ENCODE measurements around the gene ASXL1.

Gene ASXL1

DNA sequence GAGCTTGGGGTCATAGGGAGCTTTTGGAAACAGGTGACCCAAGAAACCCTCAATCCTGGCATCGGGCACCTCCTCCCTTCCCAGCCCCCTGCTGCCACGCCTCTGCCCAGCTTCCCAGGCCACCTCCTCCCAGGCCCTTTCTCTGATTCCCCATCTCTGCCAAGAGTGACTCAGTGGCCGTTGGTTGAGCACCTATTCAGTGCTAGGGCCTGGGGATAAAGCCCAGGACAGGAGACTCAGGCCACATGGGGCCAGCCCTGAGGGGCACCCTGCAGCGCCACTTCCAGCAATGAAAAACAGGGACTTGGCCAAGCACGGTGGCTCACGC, 110.1 kb downstream of the ASXL1 start:
- DNase-seq: no peak

DNA sequence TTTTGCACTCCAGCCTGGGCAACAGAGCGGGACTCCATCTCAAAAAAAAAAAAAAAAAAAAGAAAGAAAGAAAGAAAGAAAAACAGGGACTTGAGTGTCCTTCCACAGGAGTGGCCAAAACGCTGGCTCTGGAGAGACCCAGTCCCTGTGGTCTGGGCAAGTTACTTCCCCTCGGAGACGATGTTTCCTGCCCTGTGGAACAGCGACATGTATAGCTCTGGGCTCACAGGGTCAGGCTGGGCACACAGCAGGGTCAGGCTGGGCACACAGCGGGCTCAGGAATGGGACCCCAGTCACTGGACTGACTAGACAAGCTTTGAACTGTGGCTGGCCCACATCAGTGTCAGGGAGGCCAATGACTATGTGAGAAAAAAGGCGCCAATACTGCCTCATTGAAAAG, 110.7 kb downstream of the ASXL1 start:
- no peak for DNase-seq

DNA sequence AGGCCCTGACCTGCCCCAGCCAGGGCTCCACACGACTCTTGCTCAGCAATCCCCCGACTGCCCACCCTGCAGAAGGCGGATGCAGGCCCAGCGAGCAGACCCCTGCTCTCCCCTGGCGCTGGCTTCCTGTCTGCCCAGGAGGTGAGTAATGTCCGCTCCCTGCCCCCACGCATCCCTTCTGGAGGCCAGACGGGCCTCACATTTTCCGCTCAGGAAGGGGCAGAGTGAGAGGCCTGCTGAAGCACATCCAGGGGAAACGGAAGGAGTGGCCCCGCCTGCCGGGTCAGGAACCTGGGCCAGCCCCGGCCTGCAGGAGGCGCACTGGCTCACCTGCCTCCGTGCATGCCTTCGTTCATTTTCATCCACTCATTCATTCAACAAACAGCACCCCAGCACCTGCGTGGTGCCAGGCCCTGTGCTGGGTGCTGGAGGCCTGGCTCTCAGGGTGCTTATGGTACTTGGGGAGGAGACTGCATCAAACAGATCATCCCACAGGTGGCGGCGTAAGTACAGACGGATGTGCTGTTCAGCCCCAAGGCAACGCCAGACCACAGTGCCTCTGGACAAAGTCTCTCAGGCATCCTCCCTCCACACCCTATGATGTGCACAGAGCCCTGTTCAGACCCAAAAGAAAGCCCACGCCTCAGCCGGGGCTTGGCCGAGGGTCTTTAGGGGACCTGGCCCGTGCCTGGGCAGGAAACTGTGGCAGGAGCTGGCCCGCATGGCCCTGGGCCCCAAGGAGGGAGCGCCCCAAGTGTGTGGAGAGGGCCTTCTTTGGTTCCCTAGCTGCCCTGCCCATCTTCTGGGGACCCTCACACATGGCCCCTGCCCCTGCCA, 112.1 kb downstream of the ASXL1 start:
- DNase-seq: peak; percentile 41

DNA sequence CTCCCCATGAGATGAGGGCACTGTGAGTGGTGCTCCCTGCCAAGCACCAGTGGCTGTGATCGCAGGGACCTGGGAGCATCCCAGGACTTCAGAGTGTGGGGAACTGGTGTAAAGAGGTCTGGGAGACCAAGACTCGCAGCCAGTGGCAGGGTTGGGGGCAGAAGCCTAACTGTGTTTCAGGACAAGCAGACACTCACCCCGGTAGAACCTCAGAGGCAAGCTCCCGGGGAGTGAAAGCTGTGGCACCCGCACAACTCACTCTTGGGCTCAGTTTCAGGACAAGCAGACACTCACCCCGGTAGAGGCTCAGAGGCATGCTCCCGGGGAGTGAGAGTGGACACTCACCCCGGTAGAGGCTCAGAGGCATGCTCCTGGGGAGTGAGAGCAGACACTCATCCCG, 112.8 kb downstream of the ASXL1 start:
- no peak for DNase-seq

DNA sequence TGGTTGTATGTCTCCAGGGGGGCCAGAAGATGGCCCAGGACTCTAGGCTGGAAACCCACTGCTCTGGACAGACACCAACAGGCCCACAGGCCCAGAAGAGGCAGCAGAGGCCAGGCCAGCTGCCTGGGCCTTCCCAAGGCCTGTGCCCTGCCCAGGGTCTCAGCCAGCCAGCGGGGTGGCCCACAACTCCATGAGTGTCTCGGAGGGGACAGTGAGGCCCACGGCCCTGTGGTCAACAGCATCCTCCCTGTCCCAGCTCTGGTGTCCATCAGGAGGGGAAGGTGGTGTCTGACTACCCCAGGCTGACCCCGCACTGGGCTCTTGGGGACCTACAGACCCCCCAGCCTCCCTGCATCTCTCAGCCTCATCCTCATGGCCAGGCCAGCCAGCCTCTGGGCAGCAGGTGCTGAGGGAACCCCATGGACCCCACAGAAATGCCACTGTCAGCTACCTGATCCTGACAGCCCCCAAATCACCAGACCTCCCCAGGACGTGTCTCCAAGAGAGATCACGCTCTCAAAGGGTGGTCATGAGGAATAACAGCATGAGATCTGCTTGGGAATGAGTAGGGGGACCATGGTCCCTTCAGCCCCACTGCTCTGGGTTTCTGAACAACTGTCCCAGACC, 114.6 kb downstream of the ASXL1 start:
- no peak for DNase-seq

DNA sequence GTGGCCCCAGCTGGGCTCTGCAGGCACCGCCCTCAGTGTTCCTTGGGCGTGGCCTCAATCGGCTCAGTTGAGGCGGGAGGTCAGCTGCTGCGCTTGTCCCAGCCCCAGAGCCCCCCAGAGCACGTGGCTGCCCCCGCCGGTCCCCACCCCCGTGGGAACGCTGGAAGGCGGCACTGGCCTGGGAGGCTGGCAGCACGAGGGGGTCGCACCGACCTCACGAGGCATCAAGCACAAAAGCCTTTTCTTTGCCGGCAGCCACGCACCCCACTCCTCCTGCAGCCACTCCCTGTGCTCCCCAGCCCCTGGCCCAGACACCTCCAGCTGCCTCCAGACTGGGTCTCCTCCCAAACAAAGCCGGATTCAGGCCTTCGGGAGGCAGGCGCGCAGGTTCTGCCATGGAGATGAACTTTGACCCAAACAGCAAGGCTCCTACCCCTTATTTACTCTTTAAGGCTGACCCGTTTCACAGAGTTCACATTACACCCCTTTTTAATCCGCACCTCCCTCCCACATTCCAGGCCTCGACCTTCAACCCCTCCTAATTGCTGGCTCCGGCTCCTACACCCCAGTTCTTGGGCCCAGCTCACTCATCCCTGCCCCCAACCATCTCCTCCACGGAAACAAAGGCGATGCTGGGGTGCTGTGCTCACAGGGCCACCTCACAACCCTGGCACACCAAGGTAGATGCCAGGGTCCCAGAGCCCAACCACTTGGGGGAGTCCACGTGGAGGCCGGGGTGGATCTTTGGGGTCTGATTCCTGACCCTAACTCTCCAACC, 115.3 kb downstream of the ASXL1 start:
- DNase-seq: no peak

DNA sequence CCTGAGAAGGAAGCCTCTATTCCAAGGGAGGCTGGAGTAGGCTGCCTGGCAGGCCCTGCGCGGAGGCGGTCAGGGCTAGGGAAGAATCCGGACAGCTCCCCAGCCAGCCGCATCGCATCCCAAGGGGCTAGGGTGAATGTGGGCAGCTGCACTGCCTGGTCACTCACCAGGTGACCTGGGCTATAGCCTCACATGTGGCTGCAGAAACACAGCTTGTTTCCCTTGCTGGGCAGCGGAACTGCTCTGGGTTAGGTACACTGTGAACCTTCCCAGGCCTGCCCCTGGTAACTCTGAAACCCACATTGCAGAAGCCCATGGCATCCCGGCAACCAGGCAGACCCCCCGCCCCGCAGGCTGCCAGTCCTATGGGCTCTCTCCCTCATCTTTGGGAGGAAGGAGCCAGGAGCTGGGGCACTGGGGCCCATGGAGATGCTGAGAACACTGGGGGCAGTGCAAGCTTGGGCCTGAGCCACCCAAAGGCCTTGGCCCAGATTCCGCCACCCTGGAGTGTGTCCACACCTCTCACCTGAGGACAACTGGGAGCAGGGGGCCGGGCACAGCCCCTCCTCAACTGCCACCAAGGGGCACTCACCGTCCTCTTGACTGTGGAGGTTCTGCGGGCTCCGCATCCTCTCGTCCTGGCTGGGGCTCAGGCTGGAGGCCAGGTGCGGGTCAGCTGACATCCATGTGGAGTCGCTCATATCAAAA, 116.0 kb downstream of the ASXL1 start:
- no peak for DNase-seq

DNA sequence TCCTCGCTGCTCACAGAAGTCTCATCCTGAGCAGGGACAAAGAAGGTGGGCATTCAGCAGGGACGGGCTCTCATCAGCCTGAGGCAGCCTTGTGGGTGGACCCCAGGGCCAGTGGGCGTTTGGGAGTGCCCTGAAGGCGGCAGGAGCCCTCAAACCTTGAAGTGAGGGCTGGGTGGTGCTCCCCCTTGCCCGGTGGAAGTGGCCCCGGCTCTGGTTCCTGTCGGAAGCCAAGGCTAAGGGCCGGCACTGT, 116.5 kb downstream of the ASXL1 start:
- DNase-seq: no peak

DNA sequence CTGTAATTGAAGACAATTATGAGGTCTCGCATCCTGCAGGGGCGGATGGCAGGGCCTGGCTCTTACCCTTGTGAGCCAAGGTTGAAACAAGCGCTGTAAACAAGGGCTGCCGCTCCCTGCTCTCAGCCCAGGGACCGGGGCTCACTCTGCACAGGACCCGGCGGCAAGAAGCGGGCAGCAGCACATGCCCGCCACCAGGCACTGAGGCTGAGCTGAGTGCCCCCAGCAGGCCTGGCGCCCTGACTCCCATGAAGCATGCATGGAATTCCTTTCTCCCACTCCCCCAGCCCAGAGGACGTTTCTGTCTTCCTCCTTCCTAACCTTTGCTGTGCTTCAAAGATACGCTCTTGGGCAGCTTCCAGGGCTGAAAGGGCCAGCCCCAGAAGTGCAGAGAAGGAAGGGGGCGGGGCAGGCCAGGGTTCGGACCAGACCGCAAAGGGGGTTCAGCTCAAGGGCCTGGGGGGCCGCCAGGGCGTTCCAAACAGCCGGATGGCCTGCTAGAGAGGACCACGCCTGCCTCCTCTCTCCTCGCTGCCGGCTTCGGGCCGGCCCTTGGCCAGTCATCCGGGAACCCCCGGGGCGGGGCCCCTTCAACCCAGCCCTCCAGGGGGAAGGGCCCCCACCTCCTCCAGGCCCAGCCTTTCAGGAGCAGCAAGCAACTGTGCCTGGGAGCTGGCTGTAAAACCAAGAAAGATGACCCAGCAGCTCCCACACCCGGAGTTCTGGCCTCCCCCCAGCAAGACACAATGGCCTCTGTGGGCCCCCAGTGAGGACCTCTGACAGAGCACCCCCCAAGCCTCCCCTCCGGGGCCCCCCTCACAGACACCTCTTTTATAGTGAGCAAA, 117.1 kb downstream of the ASXL1 start:
- DNase-seq: no peak

DNA sequence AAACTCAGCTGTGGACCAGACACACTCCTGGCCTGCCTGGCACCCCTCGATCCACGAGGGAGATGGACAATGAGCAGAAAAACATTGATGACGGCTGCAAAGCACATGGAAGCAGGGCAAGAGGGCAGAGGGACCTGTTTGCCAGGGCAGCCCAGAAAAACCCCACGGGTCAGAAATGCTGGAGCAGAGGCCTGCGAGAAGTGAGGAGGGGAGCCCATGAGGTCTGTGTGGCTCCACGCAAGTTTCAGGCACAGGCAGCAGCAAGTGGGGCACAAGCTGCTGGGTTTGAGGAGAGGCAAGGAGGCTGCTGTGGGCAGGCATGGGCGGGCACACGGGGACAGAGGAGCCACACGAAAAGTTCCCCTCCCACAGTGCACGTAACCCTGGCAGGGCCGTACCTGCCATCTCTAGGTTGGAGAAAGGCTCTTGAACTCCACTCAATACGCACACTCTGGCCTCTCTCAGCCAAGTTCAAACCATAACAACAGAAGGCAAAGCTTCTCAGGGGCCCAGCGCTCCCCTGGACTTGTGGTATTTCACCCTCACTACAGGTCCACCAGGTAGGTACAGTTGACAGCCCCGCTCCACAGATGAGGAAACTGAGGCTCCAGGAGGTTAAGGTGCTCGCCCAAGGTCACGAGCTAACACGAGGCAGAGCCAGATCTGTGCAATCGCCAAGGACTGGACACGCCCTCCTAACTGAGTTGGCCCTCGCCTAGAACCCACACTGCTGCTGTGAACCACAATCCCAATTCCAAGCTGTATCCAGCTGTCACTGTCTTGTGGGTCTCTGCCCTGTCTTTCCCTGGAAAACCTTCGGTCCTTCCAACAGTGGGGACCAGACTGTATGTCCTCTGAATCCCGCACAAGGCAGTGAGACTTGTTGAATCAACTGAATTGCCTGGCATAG, 118.8 kb downstream of the ASXL1 start:
- DNase-seq: no peak

DNA sequence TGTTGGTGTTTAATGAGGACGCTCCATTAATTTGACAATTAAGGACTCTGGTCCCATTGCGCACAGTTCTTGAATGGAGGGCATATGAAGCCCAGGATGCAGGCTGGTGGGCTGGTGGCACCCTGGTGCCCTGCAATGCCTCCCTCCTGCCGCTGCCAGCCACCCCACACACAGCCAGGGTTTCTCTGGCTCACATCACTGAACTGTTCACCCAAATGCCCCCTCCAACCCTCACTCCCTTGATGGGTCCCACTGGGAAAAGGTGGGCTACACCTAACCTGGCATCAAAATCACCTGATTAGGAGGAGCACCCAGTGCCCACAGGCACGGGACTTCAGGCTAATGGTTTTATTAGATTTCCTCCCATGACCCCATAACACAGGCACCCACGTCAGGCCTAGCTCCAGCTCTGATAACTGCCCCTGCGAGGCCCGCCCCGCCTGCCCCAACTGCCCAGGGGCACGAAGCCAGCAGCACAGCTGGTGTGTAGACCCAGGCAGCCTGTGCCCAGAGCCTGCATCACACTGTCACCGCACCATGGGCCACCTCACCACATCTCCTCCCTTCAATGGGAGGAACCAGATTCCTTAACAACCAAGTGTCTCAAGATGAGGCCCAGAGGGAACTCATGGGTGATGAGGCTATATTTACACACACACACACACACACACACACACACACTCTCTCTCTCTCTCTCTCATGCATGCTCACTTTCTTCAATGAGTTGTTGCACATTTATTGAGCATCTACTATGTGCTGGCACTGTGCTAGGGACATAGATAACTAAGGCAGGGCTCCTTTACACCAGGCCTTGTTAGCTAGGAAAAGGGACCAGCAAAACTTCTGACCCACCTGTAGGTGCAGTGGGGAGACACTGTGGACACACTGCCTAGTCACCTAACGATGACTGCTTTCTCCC, 119.7 kb downstream of the ASXL1 start:
- no peak for DNase-seq

DNA sequence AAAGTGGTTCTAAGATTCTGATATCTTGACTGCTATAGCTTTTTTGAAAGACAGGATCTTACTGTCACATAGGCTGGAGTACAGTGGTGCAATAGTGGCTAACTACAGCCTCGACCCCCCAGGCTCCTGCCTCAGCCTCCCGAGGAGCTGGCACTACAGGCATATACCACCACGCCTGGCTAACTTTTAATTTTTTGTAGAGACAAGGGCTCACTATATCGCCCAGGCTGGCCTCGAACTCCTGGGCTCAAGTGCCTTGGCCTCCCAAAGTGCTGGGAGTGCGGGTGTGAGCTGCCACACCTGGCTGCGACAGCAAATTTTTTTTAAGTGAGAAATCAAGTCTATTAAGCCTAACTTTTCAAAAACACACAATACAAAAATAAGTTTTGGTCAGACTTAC, 120.4 kb downstream of the ASXL1 start:
- no peak for DNase-seq

DNA sequence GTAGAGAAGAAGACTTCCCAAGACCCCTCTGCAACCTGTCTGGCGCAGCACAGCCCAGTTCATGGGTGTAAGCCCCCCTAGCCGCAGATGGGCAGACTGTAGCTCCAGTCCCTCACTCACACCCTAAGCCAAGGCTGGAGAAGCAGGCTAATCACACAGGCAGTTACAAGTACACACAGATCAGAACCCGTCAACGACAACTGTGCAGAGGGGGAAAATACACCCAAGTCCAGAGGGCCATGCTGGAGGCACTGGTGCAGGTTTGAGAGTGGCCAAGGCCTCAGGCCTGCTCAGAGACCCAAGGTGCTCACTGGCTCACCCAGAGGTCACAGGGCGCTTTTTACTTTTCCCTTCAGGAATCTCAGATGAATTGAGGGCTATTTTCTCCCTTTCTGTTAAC, 120.9 kb downstream of the ASXL1 start:
- DNase-seq: no peak

DNA sequence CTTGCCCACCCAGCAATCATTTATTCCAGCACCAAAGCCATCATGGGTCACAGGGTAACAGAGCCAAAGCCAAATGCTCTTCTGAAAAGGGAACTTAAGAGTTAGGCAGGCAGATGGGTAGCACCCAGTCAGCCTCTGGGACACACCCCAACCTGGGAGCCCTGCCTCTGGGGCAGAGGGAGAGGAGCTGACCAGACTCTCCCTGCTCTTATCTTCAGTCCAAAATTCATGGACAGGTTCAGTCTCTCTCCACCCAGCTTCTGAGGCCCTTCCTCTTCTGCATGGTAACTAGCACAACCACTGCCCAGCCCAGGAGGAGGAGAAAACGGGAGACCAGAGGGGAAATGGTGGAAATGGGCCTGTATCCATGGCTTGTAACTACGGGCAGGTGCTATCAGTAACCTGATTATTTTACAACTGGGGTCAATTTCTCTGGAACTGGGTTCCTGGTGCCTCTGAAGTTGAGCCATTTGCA, 121.6 kb downstream of the ASXL1 start:
- no peak for DNase-seq

DNA sequence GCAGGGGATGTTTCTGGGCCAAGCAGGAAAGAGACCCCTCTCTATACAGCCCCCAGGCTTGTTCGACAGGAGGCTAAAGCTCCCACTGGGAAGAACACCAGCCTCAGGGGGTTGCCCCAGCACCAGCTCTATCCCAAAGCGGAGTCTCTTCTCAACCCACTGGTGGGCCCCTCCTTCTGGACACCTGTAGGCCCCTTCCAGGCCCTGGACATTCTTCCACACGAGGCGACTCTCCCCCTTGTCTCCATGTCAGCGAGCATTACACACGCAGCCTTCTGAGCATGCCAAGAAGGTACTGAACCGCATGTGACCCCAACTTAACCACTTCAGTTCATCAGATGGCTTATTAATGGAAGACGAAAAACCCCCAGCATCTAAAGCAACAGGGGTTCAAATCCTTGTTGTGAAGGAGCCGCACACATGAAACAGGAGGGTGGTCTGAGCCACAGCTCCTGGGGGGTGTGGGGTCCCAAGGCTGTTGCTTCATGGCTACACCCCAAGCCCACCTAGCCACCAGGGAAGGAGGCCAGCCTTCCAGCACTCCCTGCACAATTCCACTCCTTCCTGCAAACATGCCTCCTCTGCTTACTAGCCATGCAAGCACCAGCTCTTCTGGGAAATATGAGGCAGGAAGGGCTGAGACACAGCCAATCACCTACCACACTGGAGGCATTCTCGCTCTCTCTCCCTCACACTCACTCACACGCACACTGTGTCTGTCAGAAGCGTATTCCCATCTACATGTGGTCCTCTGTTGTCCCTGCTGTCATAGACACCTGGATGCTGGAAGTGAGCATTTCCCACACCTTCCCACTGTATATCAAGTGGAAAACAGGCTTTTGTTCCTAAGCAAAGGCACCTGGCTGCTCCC, 122.5 kb downstream of the ASXL1 start:
- DNase-seq: no peak

DNA sequence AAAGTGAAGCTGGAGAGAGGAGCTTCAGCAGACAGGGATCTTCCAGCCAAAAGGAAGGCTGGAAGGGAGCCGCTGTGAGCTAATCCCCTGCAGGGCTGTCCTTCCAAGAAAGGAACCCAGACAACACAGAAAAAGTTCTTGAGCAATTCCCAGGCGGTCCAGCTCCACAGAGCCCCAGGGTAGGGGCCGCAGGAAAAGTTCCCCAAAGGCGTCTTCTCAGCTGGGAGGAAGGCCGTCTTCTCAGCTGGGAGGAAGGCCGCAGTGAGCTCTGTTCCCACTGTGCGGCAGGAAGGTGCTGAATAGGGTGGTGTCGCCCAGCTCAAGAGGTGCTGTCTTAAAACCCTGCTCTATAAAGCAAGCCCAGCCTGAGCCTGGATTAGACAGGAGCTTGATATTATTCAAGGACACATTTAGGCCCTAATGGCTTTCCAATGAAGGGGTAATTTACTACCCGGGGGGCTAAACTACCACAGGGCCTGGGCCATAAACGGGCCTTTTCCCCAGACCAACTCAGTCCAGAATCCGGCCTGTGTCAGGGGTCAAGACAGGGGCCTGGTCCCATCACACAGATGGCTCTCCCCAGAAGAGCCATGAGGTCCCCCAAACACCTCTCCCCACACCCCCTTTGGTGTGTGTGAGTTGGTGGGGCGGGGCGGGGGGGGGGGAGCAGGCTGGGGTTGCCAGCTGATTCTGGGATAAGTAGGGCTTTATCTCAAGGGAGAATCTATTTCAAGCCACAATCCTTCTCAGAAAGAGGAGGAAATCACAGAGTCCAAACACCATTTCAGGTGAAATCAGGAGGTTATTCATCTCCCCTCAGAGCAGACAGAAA, 123.4 kb downstream of the ASXL1 start:
- peak; percentile 26 for DNase-seq

DNA sequence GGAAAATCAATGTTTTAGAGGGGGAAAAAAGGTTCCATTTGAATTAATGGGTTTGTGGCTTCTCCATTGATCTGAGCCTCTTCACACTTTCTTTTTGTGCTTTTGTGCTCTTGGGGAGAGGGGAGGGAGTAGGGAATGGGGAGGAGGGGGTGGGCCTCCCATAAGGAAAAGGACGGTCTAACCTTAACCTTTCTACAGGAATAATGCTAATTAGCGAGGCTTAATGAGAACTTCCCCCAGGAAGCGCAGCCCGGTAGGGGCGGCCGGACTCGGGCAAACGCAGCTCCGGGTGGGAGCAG, 124.0 kb downstream of the ASXL1 start:
- DNase-seq: no peak

DNA sequence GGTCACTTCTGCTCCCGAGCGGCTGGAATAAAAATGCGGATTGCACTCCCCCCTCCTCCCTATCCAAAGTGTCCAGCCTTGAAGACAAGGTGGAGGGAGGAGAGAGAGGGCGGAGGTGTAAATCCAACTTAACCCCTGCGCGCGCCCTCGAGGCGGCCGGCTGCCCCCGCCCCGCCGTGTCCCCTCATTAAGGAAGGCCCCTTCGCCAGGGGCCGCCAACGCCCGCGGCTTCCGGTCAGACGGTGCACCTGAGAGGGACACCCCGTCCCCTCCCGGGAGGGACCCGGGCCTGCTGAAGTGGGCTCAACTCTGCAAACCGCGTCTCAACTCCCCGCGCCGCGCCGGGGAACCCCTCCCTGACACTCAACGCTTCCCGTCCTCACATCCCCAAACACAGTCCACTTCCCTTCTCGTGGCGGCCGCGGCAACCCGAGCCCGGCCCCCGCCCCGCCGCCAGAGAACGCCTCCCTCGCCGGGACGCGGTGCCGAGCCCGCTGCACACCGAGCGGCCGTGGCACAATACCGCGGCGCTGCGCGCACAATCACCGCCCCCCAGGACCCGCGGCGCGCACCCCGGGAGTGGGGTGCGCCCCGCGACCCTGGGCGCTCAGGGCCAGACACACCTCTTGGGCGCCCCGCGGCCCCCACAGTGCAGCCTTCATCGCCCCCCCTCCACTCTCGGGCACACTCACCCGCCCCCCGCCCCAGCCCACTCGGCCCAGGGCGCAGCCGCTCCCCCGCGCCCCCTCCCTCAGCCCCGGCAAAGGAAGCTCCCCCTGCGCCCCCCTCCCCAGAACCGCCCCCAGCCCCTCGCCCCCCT, 124.5 kb downstream of the ASXL1 start:
- DNase-seq: peak; percentile 53
